SK-N-SH (cell line): ENCODE results near the gene ADAMTS7.

Source experiments
- JUND ChIP-seq: IDR thresholded peaks from 2 replicates; pipeline ENCODE4 v1.4.0; 2012
- MAX ChIP-seq: IDR thresholded peaks from 2 replicates; pipeline ENCODE4 v1.4.0; 2012; ENCODE audit warnings: low read depth
- POLR2AphosphoS5 ChIP-seq: IDR thresholded peaks from 2 replicates; pipeline ENCODE4 v1.6.1; 2012; ENCODE audit warnings: low read depth, low read length
- RCOR1 ChIP-seq: fragments of 150-350 bp; IDR thresholded peaks from 2 replicates; pipeline ENCODE4 v1.6.1; 2017; ENCODE audit warnings: antibody characterized with exemption, low read length
- SMC3 ChIP-seq: IDR thresholded peaks from 2 replicates; pipeline ENCODE4 v1.6.1; 2012; ENCODE audit warnings: low read depth, low read length, improper control_type of control experiment
- TCF12 ChIP-seq: IDR thresholded peaks from 2 replicates; pipeline ENCODE4 v1.4.0; 2012
- YY1 ChIP-seq: IDR thresholded peaks from 2 replicates; pipeline ENCODE4 v1.4.0; 2012; ENCODE audit warnings: low read depth, mild to moderate bottlenecking
- TF ChIP-seq, protein P1 (sequence below): fragments of 200-600 bp; sonication (generic); IDR thresholded peaks from 2 replicates; pipeline ENCODE4 v1.6.1; 2017; ENCODE audit warnings: antibody characterized with exemption, mild to moderate bottlenecking, moderate library complexity
- TF ChIP-seq, protein P2 (sequence below): IDR thresholded peaks from 2 replicates; pipeline ENCODE4 v1.4.0; 2012; ENCODE audit warnings: low read depth, borderline replicate concordance

DNA sequence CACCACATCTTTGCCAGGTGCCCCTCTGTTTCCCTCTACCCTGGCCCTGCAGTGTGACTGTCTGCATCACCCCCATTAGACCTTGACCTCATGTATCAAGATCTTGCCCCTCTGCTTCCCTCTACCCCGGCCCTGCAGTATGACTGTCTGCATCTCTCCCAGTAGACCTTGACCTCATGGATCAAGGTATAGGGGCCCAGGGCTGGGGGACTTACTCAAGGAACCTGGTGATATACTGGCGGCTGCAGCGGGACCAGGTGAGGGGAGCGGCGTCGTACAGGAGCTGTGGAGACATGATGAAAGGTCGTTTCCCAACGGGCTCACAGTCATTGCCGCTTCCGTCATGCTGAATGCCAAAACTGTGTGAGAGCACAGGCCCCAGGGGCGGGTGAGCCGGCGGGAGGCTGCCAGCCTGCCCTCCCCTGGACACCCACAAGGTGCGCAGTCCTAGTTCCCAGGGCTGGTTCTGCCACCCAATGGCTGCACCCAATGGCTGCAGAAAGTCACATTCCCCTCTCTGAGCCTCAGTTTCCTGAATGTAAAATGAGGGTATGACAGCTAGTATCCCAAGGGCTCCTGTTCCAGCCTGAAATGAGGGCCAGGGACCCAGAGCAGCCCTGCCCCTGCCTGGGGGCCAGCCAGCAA is 23.1 kb downstream of the ADAMTS7 start:
- TF ChIP-seq YY1 = no peak
- TF ChIP-seq POLR2AphosphoS5 = no peak
- no peak for TF ChIP-seq MAX
- TF ChIP-seq TCF12 = no peak
- TF ChIP-seq, protein P1, sequence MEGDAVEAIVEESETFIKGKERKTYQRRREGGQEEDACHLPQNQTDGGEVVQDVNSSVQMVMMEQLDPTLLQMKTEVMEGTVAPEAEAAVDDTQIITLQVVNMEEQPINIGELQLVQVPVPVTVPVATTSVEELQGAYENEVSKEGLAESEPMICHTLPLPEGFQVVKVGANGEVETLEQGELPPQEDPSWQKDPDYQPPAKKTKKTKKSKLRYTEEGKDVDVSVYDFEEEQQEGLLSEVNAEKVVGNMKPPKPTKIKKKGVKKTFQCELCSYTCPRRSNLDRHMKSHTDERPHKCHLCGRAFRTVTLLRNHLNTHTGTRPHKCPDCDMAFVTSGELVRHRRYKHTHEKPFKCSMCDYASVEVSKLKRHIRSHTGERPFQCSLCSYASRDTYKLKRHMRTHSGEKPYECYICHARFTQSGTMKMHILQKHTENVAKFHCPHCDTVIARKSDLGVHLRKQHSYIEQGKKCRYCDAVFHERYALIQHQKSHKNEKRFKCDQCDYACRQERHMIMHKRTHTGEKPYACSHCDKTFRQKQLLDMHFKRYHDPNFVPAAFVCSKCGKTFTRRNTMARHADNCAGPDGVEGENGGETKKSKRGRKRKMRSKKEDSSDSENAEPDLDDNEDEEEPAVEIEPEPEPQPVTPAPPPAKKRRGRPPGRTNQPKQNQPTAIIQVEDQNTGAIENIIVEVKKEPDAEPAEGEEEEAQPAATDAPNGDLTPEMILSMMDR = no peak
- no peak for TF ChIP-seq RCOR1
- no peak for TF ChIP-seq JUND
- TF ChIP-seq SMC3 = no peak
- TF ChIP-seq, protein P2, sequence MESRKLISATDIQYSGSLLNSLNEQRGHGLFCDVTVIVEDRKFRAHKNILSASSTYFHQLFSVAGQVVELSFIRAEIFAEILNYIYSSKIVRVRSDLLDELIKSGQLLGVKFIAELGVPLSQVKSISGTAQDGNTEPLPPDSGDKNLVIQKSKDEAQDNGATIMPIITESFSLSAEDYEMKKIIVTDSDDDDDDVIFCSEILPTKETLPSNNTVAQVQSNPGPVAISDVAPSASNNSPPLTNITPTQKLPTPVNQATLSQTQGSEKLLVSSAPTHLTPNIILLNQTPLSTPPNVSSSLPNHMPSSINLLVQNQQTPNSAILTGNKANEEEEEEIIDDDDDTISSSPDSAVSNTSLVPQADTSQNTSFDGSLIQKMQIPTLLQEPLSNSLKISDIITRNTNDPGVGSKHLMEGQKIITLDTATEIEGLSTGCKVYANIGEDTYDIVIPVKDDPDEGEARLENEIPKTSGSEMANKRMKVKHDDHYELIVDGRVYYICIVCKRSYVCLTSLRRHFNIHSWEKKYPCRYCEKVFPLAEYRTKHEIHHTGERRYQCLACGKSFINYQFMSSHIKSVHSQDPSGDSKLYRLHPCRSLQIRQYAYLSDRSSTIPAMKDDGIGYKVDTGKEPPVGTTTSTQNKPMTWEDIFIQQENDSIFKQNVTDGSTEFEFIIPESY = no peak
